Measurements from ENCODE around the gene ASIC5.
"Not testable (repeated sequence)": the region's sequence is repeated elsewhere in the genome, so short reads cannot be mapped to it uniquely, and the experiment has no call there.

DNA sequence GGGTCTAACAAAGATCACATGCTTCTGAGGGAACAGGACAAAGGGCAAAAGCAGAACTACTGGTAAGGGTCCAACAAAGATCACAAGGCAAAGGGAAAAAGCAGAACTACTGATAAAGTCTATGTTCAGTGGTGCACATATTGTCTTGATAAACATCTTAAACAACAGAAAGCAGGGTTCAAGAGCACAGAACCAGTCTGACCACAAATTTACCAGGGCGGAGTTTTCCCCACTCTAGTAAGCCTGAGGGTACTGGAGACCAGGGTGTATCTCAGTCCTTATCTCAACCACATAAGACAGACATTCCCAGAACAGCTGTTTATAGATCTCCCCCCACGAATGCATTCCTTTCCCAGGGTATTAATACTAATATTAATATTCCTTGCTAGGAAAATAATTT lies 32.3 kb upstream of the ASIC5 start:
- TF ChIP-seq, protein P1, sequence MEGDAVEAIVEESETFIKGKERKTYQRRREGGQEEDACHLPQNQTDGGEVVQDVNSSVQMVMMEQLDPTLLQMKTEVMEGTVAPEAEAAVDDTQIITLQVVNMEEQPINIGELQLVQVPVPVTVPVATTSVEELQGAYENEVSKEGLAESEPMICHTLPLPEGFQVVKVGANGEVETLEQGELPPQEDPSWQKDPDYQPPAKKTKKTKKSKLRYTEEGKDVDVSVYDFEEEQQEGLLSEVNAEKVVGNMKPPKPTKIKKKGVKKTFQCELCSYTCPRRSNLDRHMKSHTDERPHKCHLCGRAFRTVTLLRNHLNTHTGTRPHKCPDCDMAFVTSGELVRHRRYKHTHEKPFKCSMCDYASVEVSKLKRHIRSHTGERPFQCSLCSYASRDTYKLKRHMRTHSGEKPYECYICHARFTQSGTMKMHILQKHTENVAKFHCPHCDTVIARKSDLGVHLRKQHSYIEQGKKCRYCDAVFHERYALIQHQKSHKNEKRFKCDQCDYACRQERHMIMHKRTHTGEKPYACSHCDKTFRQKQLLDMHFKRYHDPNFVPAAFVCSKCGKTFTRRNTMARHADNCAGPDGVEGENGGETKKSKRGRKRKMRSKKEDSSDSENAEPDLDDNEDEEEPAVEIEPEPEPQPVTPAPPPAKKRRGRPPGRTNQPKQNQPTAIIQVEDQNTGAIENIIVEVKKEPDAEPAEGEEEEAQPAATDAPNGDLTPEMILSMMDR (IDR thresholded peaks at IDR 0.05; ENCODE audit: insufficient read depth, low read length, poor library complexity, severe bottlenecking): not testable (repeated sequence)
- TF ChIP-seq EZH2phosphoT487 (conservative IDR thresholded peaks at IDR 0.05; ENCODE audit: low read length): not testable (repeated sequence)

Data from SU-DHL-6 (cell line).